Fibroblast of lung (primary cell): ENCODE results near the gene KLF3. TPM values are rescaled to one million over a fixed set of nuclear protein-coding genes. Genes with fewer than 3 reads are reported as not detected.

Experiments
- DNase-seq, 2 donors: peaks; one replicate each; pipeline versions ENCODE4 v3.0.0 to v3.0.0-alpha.2; 2010; ENCODE audit warnings: low read depth in 2 of 2
- H2AFZ ChIP-seq: 2 replicates; pipeline ENCODE4 v1.5.1; 2012; ENCODE audit warnings: low read length, control low read depth, inconsistent platforms
- H3K27ac ChIP-seq: 2 replicates; pipeline ENCODE4 v1.5.1; 2011; ENCODE audit warnings: low read length, control low read depth; ENCODE audit not compliant: insufficient read depth
- H3K27me3 ChIP-seq: 2 replicates; pipeline ENCODE4 v1.5.1; 2011; ENCODE audit warnings: mild to moderate bottlenecking, low read length; ENCODE audit not compliant: control insufficient read depth, insufficient read depth
- H3K36me3 ChIP-seq: 2 replicates; pipeline ENCODE4 v1.5.1; 2011; ENCODE audit warnings: low read length; ENCODE audit not compliant: control insufficient read depth, insufficient read depth
- H3K4me1 ChIP-seq: 2 replicates; pipeline ENCODE4 v1.5.1; 2011; ENCODE audit warnings: low read length; ENCODE audit not compliant: control insufficient read depth, insufficient read depth; ENCODE audit errors: extremely low read depth
- H3K4me2 ChIP-seq: 2 replicates; pipeline ENCODE4 v1.5.1; 2011; ENCODE audit warnings: low read length, control low read depth; ENCODE audit not compliant: insufficient read depth; ENCODE audit errors: extremely low read depth
- H3K4me3 ChIP-seq, 4 experiments: fragments of 200-600 bp in 1 of 4; sonication (generic) in 1 of 4; replicated peaks in 1 of 4; 2 replicates each; pipeline ENCODE4 v1.5.1; 2011 to 2016; ENCODE audit warnings: low read length in 4 of 4, low read depth in 3 of 4, mild to moderate bottlenecking in 3 of 4, control low read depth in 2 of 4, inconsistent platforms in 1 of 4, mixed read lengths in 1 of 4; ENCODE audit not compliant: insufficient read depth in 1 of 4; ENCODE audit errors: control extremely low read depth in 1 of 4
- H3K79me2 ChIP-seq: 2 replicates; pipeline ENCODE4 v1.5.1; 2012; ENCODE audit warnings: mild to moderate bottlenecking, low read length, inconsistent platforms; ENCODE audit not compliant: control insufficient read depth, insufficient read depth
- H3K9ac ChIP-seq: 2 replicates; pipeline ENCODE4 v1.5.1; 2011; ENCODE audit warnings: mild to moderate bottlenecking, low read length, control low read depth; ENCODE audit not compliant: insufficient read depth
- H3K9me3 ChIP-seq: 2 replicates; pipeline ENCODE4 v1.5.1; 2012; ENCODE audit warnings: low read depth, low read length; ENCODE audit not compliant: control insufficient read depth, insufficient read depth
- H4K20me1 ChIP-seq: 2 replicates; pipeline ENCODE4 v1.5.1; 2011; ENCODE audit warnings: low read length; ENCODE audit not compliant: control insufficient read depth, insufficient read depth; ENCODE audit errors: extremely low read depth
- CTCF ChIP-seq, 2 donors: IDR thresholded peaks in 1 of 2; conservative IDR thresholded peaks in 1 of 2; 1 replicate in 1 of 2; 2 replicates in 1 of 2; pipeline ENCODE4 v1.5.1; 2011 to 2012; ENCODE audit warnings: low read length in 2 of 2, control low read depth in 1 of 2, inconsistent platforms in 1 of 2, low read depth in 1 of 2, mild to moderate bottlenecking in 1 of 2
- EZH2 ChIP-seq: IDR thresholded peaks from 2 replicates; pipeline ENCODE4 v1.5.1; 2012; ENCODE audit warnings: low read length, control low read depth, mild to moderate bottlenecking; ENCODE audit errors: missing control alignments
- polyA plus RNA-seq, 2 donors: library from polyadenylated mRNA; depleted of rRNA in 1 of 2; stranded (reverse) in 1 of 2; unstranded in 1 of 2; fragments of >200 nt; gene quantifications; 2 replicates each; pipeline ENCODE4 v1.2.1, GENCODE V29; 2011 to 2012; ENCODE audit warnings: missing spikeins in 1 of 2
- total RNA-seq: library from RNA; depleted of rRNA; stranded (reverse); fragments of >200 nt; gene quantifications from 2 replicates; pipeline ENCODE4 v1.2.1, GENCODE V29; 2014

KLF3 gene
- total and polyA plus RNA-seq, 2 donors (not counting 1 experiment from before 2014, with no cell fraction given): 12.4 to 18.9 TPM

- no peaks in the 10 kb centered on the region for H4K20me1 ChIP-seq
- H3K79me2 ChIP-seq: peaks cover 32% of the 10 kb centered on the region
- peak overlapping the region; percentile 81 for H3K27ac ChIP-seq
- no peaks in the 10 kb centered on the region for H3K36me3 ChIP-seq
- H3K4me3 ChIP-seq: peak overlapping the region; percentile 38 to 69 (median 48)
- peak overlapping the region; percentile 69 for H3K9ac ChIP-seq
- no peak for DNase-seq
- H3K4me1 ChIP-seq: peaks cover 3% of the 10 kb centered on the region
- TF ChIP-seq EZH2 (no peak), CTCF (conservative IDR thresholded peaks at IDR 0.05 in 1 of 2, IDR thresholded peaks at IDR 0.05 in 1 of 2; ENCODE audit: low read depth in 1 of 2, low read length in 2 of 2) (no peak)
- no peaks in the 10 kb centered on the region for H3K27me3 ChIP-seq
- no peaks in the 10 kb centered on the region for H3K9me3 ChIP-seq
- peak overlapping the region; percentile 93 for H3K4me2 ChIP-seq
- H2AFZ ChIP-seq: peak overlapping the region; percentile 33
Observed at GRCh38 chr4:38662522-38663089, 1.4 kb upstream of the KLF3 start.

GRCh38 chr4:38663090-38663800, 754 bp upstream of the KLF3 start:
- Histone ChIP-seq H3K9ac (peak overlapping the region; percentile 69), H3K36me3 (no peaks in the 10 kb centered on the region), H4K20me1 (no peaks in the 10 kb centered on the region), H3K27ac (peak overlapping the region; percentile 81), H3K4me3 (peak overlapping the region; percentile 38 to 69 (median 48)), H3K9me3 (no peaks in the 10 kb centered on the region), H2AFZ (peak overlapping the region; percentile 33), H3K4me1 (peaks cover 6% of the 10 kb centered on the region), H3K27me3 (no peaks in the 10 kb centered on the region), H3K4me2 (peak overlapping the region; percentile 93), H3K79me2 (peaks cover 39% of the 10 kb centered on the region)
- peak; percentile 44 to 87 for DNase-seq
- no peak for TF ChIP-seq CTCF (conservative IDR thresholded peaks at IDR 0.05 in 1 of 2, IDR thresholded peaks at IDR 0.05 in 1 of 2; ENCODE audit: low read depth in 1 of 2, low read length in 2 of 2)
- TF ChIP-seq EZH2: no peak

GRCh38 chr4:38664706-38665401, 855 bp downstream of the KLF3 start:
- no peak overlapping the region for H2AFZ ChIP-seq
- peak overlapping the region; percentile 90 for H3K27ac ChIP-seq
- H3K4me3 ChIP-seq: peak overlapping the region; percentile 44 to 89 (median 76)
- no peaks in the 10 kb centered on the region for H3K36me3 ChIP-seq
- no peaks in the 10 kb centered on the region for H3K27me3 ChIP-seq
- TF ChIP-seq EZH2: no peak
- no peak for TF ChIP-seq CTCF (conservative IDR thresholded peaks at IDR 0.05 in 1 of 2, IDR thresholded peaks at IDR 0.05 in 1 of 2; ENCODE audit: low read depth in 1 of 2, low read length in 2 of 2)
- peaks cover 9% of the 10 kb centered on the region for H3K4me1 ChIP-seq
- DNase-seq: peak; percentile 56 to 63
- peaks cover 53% of the 10 kb centered on the region for H3K79me2 ChIP-seq
- peak overlapping the region; percentile 90 for H3K4me2 ChIP-seq
- H4K20me1 ChIP-seq: no peaks in the 10 kb centered on the region
- peak overlapping the region; percentile 93 for H3K9ac ChIP-seq
- H3K9me3 ChIP-seq: no peaks in the 10 kb centered on the region
